AG08396 (cell line): ENCODE data around the gene RAB27A.
"Not testable (repeated sequence)": the region's sequence is repeated elsewhere in the genome, so short reads cannot be mapped to it uniquely, and the experiment has no call there.

Source experiments
- DNase-seq: peaks from one replicate; pipeline ENCODE4 v3.0.0; 2012; ENCODE audit warnings: low spot score, mixed read lengths

RAB27A gene

GRCh38 chr15:55289746-55290527, at the start of gene RAB27A:
Gene RAB27A (minus strand): TSS chr15:55289813. CDS start chr15:55234934, 54,879 bp downstream.
- peak; percentile 86 for DNase-seq

- no peak for DNase-seq
Observed at GRCh38 chr15:55337160-55337559, 47.5 kb upstream of the RAB27A start.

- no peak for DNase-seq
Observed at GRCh38 chr15:55334997-55335396, 45.4 kb upstream of the RAB27A start.

- peak; percentile 43 for DNase-seq
Observed at GRCh38 chr15:55334371-55334770, 44.8 kb upstream of the RAB27A start.

- no peak for DNase-seq
Observed at GRCh38 chr15:55327387-55327786, 37.8 kb upstream of the RAB27A start.

- DNase-seq = no peak
Observed at GRCh38 chr15:55322467-55322866, 32.9 kb upstream of the RAB27A start.

- no peak for DNase-seq
Observed at GRCh38 chr15:55320963-55321362, 31.4 kb upstream of the RAB27A start.

GRCh38 chr15:55320238-55320550, 30.6 kb upstream of the RAB27A start:
- peak; percentile 7 for DNase-seq

GRCh38 chr15:55319537-55320237, 30.1 kb upstream of the RAB27A start:
- DNase-seq = peak; percentile 47

- DNase-seq = peak; percentile 86
Observed at GRCh38 chr15:55318588-55319494, 29.2 kb upstream of the RAB27A start, which contains the start of the genes PIGB and PIGBOS1. Gene PIGB (plus strand): TSS chr15:55319222. CDS start chr15:55319251, 29 bp downstream. Gene PIGBOS1 (minus strand): TSS chr15:55319123. CDS start chr15:55317792, 1,331 bp downstream.

GRCh38 chr15:55302801-55303200, 13.2 kb upstream of the RAB27A start:
- DNase-seq = not testable (repeated sequence)

GRCh38 chr15:55297315-55297714, 7.7 kb upstream of the RAB27A start:
- no peak for DNase-seq

GRCh38 chr15:55290528-55291057, 980 bp upstream of the RAB27A start:
- DNase-seq = peak; percentile 86

GRCh38 chr15:55289011-55289745, 435 bp downstream of the RAB27A start:
- DNase-seq = peak; percentile 64

GRCh38 chr15:55288006-55288717, 1.5 kb downstream of the RAB27A start:
- no peak for DNase-seq

- not testable (repeated sequence) for DNase-seq
Observed at GRCh38 chr15:55286442-55287189, 3.0 kb downstream of the RAB27A start.

GRCh38 chr15:55284426-55284825, 5.2 kb downstream of the RAB27A start:
- no peak for DNase-seq

GRCh38 chr15:55283379-55284147, 6.0 kb downstream of the RAB27A start:
- DNase-seq = no peak

- peak; percentile 53 for DNase-seq
Observed at GRCh38 chr15:55282284-55282833, 7.3 kb downstream of the RAB27A start.
